SK-N-SH treated with all-trans-retinoic acid at 6 μM for 48 hours (cell line): Measurements from ENCODE around the gene DYNLRB2.

Experiments used
- BACH2 ChIP-seq: fragments of 250-450 bp; sonication (Bioruptor Pico); IDR thresholded peaks from 2 replicates; pipeline ENCODE4 v1.9.0; 2021; ENCODE audit warnings: mild to moderate bottlenecking, borderline replicate concordance
- ISL1 ChIP-seq: fragments of 250-450 bp; sonication (Bioruptor Pico); IDR thresholded peaks from 2 replicates; pipeline ENCODE4 v2.1.2; 2022; ENCODE audit warnings: mild to moderate bottlenecking, moderate library complexity
- ZFP3 ChIP-seq: fragments of 250-450 bp; sonication (Bioruptor Pico); IDR thresholded peaks from 2 replicates; pipeline ENCODE4 v1.5.0; 2020; ENCODE audit warnings: mild to moderate bottlenecking, moderate library complexity
- ZFP30 ChIP-seq: fragments of 450-650 bp; formaldehyde crosslinking; IDR thresholded peaks from 2 replicates; pipeline ENCODE4 v1.5.0; 2022; ENCODE audit warnings: mild to moderate bottlenecking, moderate library complexity
- ZNF565 ChIP-seq: fragments of 450-650 bp; formaldehyde crosslinking; conservative IDR thresholded peaks from 2 replicates; pipeline ENCODE4 v1.5.0; 2020; ENCODE audit warnings: low read depth, mild to moderate bottlenecking, moderate library complexity
- TF ChIP-seq, protein P1 (sequence below): fragments of 250-450 bp; sonication (Bioruptor Pico); IDR thresholded peaks from 2 replicates; pipeline ENCODE4 v1.5.1; 2021; ENCODE audit warnings: mild to moderate bottlenecking, moderate library complexity
- TF ChIP-seq, protein P2 (sequence below): fragments of 250-450 bp; sonication (Bioruptor Pico); IDR thresholded peaks from 2 replicates; pipeline ENCODE4 v1.8.0; 2020; ENCODE audit warnings: mild to moderate bottlenecking, moderate library complexity, borderline replicate concordance

DNA sequence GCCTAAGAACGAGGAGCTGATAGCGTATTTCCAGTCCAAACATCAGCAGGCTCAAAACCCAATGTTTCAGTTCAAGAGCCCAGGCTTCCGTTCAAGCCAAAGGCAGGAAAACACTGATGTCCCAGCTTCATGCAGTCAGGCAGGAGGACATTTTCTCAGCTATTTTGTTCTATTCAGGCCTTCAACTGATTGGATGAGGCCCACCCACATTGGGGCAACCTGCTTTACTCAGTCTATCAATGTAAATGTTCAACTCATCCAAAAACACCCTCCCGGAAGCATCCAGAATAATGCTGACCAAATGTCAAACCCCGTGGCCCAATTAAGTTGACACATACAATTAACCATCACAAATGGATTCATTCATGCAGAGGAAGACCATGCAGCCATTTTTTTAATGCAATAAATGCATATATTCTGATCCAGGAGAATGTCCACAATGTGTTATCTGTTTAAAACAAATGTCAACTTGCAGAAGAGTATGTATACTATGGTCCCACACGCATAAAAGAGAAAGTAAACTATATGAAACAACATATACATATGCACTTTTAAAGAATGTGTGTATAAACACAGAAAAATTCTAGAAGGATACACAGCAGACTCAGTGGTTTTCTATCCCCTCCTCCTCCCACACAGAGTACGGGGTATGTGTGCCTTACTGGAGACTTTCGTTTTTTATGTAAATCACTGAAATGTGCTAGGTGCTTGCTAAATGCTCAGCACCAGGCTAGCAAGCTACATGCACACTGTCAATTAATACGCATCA is 28.8 kb upstream of the DYNLRB2 start:
- TF ChIP-seq ZFP3 (CRISPR knock-in tag) (no peak), ZNF565 (CRISPR knock-in tag) (no peak), BACH2 (CRISPR knock-in tag) (no peak), ZFP30 (no peak), ISL1 (CRISPR knock-in tag) (no peak)
- TF ChIP-seq, protein P1, sequence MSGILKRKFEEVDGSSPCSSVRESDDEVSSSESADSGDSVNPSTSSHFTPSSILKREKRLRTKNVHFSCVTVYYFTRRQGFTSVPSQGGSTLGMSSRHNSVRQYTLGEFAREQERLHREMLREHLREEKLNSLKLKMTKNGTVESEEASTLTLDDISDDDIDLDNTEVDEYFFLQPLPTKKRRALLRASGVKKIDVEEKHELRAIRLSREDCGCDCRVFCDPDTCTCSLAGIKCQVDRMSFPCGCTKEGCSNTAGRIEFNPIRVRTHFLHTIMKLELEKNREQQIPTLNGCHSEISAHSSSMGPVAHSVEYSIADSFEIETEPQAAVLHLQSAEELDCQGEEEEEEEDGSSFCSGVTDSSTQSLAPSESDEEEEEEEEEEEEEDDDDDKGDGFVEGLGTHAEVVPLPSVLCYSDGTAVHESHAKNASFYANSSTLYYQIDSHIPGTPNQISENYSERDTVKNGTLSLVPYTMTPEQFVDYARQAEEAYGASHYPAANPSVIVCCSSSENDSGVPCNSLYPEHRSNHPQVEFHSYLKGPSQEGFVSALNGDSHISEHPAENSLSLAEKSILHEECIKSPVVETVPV = no peak
- TF ChIP-seq, protein P2, sequence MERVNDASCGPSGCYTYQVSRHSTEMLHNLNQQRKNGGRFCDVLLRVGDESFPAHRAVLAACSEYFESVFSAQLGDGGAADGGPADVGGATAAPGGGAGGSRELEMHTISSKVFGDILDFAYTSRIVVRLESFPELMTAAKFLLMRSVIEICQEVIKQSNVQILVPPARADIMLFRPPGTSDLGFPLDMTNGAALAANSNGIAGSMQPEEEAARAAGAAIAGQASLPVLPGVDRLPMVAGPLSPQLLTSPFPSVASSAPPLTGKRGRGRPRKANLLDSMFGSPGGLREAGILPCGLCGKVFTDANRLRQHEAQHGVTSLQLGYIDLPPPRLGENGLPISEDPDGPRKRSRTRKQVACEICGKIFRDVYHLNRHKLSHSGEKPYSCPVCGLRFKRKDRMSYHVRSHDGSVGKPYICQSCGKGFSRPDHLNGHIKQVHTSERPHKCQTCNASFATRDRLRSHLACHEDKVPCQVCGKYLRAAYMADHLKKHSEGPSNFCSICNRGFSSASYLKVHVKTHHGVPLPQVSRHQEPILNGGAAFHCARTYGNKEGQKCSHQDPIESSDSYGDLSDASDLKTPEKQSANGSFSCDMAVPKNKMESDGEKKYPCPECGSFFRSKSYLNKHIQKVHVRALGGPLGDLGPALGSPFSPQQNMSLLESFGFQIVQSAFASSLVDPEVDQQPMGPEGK (CRISPR knock-in tag) = no peak
